ENCODE measurements around the gene RARB. TPM values are rescaled to one million over a fixed set of nuclear protein-coding genes. Genes with fewer than 3 reads are reported as not detected.
A peak's percentile ranks its signal among the peaks of the same experiment; 100 is the strongest.

Gene RARB
- total and polyA plus RNA-seq, 9 of the 15 experiments (the other 6 are each of a cell fraction or from before 2014, with no cell fraction given): 0.15 to 1.3 (median 0.27) TPM

GRCh38 chr3:25429361-25430286 lies 1.6 kb downstream of the RARB start (continued):
- TF ChIP-seq ZNF318 (IDR thresholded peaks at IDR 0.05; ENCODE audit: borderline replicate concordance in 1 of 2, low read depth in 1 of 2) (no peak), PBX2 (CRISPR knock-in tag; IDR thresholded peaks at IDR 0.05; ENCODE audit: low read depth) (no peak), PBX2 (tag; conservative IDR thresholded peaks at IDR 0.05; ENCODE audit: low read depth) (0 out of 2 replicates have a peak, but pooled peaks have one; percentile 7), MCM5 (IDR thresholded peaks at IDR 0.05; ENCODE audit: low read depth) (no peak), RCOR1 (IDR thresholded peaks at IDR 0.05; ENCODE audit: borderline replicate concordance in 1 of 2, low read depth in 2 of 2, low read length in 2 of 2) (no peak), RNF2 (IDR thresholded peaks at IDR 0.05) (peak; percentile 25; the same call in 1 of the 2 replicates), SNRNP70 (optimal IDR thresholded peaks at IDR 0.05; ENCODE audit: low read depth, low read length) (no peak)

All from K562 (cell line).